Measurements from ENCODE around the gene MACROD2. TPM values are rescaled to one million over a fixed set of nuclear protein-coding genes. Genes with fewer than 3 reads are reported as not detected.

Gene MACROD2
- total RNA-seq, 2 donors from 2014 or later = 8.0 to 19.4 TPM

DNA sequence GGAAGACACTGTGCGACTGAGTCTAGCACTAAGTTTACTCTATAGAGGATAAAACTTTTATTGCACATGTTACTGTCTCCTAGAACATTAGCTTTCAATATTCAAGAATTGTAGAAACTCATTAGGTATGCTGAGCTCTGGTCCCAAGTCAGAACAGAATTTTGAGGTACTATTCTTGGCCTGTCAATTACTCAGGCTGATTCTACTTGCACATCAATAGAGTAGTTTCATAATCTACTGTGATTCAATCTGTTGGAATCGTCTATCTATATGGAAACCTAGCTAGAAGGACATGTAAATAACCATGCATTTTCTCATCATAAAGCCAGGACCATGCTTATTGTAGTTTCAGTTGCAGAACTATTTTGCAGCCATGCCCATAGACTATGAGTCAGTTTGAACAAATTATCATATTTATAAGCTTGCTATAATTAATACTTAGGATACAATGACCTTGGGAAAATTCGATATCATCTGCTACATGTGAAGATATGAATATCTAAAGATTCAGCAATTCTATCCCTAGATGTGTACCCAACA lies 300.5 kb downstream of the MACROD2 start:
- H3K4me1 ChIP-seq (replicated peaks) = no peaks in the 10 kb centered on the region
- H3K27ac ChIP-seq = no peak overlapping the region
- no peaks in the 10 kb centered on the region for H3K27me3 ChIP-seq (replicated peaks; ENCODE audit: insufficient read depth)
- WGBS = 59% methylated on average over 3 of the region's 3 CpGs
- H3K4me3 ChIP-seq = no peak overlapping the region
- intact Hi-C loops (cut with DNase I) = no loop called here
- TF ChIP-seq POLR2A (IDR thresholded peaks at IDR 0.05) (no peak), POLR2AphosphoS5 (IDR thresholded peaks at IDR 0.05) (no peak)
- TF ChIP-seq, protein P1, sequence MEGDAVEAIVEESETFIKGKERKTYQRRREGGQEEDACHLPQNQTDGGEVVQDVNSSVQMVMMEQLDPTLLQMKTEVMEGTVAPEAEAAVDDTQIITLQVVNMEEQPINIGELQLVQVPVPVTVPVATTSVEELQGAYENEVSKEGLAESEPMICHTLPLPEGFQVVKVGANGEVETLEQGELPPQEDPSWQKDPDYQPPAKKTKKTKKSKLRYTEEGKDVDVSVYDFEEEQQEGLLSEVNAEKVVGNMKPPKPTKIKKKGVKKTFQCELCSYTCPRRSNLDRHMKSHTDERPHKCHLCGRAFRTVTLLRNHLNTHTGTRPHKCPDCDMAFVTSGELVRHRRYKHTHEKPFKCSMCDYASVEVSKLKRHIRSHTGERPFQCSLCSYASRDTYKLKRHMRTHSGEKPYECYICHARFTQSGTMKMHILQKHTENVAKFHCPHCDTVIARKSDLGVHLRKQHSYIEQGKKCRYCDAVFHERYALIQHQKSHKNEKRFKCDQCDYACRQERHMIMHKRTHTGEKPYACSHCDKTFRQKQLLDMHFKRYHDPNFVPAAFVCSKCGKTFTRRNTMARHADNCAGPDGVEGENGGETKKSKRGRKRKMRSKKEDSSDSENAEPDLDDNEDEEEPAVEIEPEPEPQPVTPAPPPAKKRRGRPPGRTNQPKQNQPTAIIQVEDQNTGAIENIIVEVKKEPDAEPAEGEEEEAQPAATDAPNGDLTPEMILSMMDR (IDR thresholded peaks at IDR 0.05) = no peak
- no peak for DNase-seq (ENCODE audit: low spot score)
- no peaks in the 10 kb centered on the region for H3K9me3 ChIP-seq
- no peaks in the 10 kb centered on the region for H3K36me3 ChIP-seq

- intact Hi-C loops (cut with DNase I) = no loop called here
- TF ChIP-seq POLR2AphosphoS5 (IDR thresholded peaks at IDR 0.05) = no peak
- TF ChIP-seq POLR2A (IDR thresholded peaks at IDR 0.05) = no peak
- TF ChIP-seq, protein P1 (IDR thresholded peaks at IDR 0.05) = no peak
- WGBS = 89% methylated on average over 4 of the region's 4 CpGs
- Histone ChIP-seq H3K9me3 (no peaks in the 10 kb centered on the region), H3K36me3 (no peaks in the 10 kb centered on the region), H3K27me3 (replicated peaks; ENCODE audit: insufficient read depth) (no peaks in the 10 kb centered on the region), H3K27ac (no peak overlapping the region), H3K4me3 (no peak overlapping the region), H3K4me1 (replicated peaks) (no peaks in the 10 kb centered on the region)
- DNase-seq (ENCODE audit: low spot score) = no peak
These were observed 304.5 kb downstream of the MACROD2 start for GRCh38 chr20:14299831-14300230.

GRCh38 chr20:14303106-14303505 lies 307.8 kb downstream of the MACROD2 start:
- Histone ChIP-seq H3K4me1 (replicated peaks) (no peaks in the 10 kb centered on the region), H3K4me3 (no peak overlapping the region), H3K27ac (no peak overlapping the region), H3K27me3 (replicated peaks; ENCODE audit: insufficient read depth) (no peaks in the 10 kb centered on the region), H3K9me3 (no peaks in the 10 kb centered on the region), H3K36me3 (no peaks in the 10 kb centered on the region)
- intact Hi-C loops (cut with DNase I) = no loop called here
- DNase-seq (ENCODE audit: low spot score) = no peak
- TF ChIP-seq POLR2A (IDR thresholded peaks at IDR 0.05) (no peak), POLR2AphosphoS5 (IDR thresholded peaks at IDR 0.05) (no peak)
- TF ChIP-seq, protein P1 (IDR thresholded peaks at IDR 0.05) = no peak
- WGBS = 95% methylated on average over 6 of the region's 6 CpGs

DNA sequence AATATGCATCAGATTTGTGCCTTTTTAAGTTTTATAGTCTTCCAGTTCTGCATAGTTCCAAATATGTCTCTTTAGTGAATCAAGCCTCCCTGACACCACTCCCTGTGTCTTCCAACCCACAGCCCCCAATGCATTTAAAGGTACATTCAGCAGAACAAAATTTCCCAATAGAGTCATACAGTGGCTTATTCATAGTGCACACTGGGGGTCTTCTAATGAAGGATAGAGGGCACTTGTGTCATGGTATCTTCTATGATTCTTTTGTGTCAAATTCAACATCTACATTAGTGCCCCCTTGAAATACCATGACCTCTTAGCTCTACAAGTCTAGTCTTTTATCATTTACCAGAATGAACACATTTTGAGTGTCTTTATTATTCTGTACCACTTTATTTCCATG lies 308.3 kb downstream of the MACROD2 start:
- Histone ChIP-seq H3K27me3 (replicated peaks; ENCODE audit: insufficient read depth) (no peaks in the 10 kb centered on the region), H3K9me3 (no peaks in the 10 kb centered on the region), H3K4me1 (replicated peaks) (no peaks in the 10 kb centered on the region), H3K36me3 (no peaks in the 10 kb centered on the region), H3K4me3 (no peak overlapping the region), H3K27ac (no peak overlapping the region)
- DNase-seq (ENCODE audit: low spot score) = no peak
- TF ChIP-seq POLR2AphosphoS5 (IDR thresholded peaks at IDR 0.05) (no peak), POLR2A (IDR thresholded peaks at IDR 0.05) (no peak)
- TF ChIP-seq, protein P1 (IDR thresholded peaks at IDR 0.05) = no peak
- intact Hi-C loops (cut with DNase I) = no loop called here

DNA sequence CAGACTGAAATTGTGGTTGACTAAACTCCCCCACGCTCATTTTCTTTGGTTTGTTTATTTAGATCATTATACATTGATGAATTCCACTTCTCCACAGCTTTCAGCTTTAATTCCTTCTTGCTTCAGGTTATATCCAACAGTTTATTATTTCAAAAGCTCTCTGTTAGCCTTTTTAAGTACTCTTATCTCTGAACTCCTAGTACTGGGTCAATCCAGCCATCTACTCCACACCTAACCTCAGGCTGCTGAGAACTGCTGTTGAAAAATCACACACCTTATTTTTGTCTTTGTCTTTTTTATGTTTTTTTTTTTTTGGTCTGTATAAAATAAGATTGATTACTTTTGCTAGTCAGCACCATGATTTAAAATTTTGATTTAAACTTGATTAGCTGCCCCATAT lies 309.2 kb downstream of the MACROD2 start:
- H3K4me1 ChIP-seq (replicated peaks) = no peaks in the 10 kb centered on the region
- no peaks in the 10 kb centered on the region for H3K9me3 ChIP-seq
- H3K27me3 ChIP-seq (replicated peaks; ENCODE audit: insufficient read depth) = no peaks in the 10 kb centered on the region
- no peaks in the 10 kb centered on the region for H3K36me3 ChIP-seq
- intact Hi-C loops (cut with DNase I) = no loop called here
- WGBS = 95% methylated on average over 1 of the region's 1 CpG
- TF ChIP-seq POLR2A (IDR thresholded peaks at IDR 0.05) (no peak), POLR2AphosphoS5 (IDR thresholded peaks at IDR 0.05) (no peak)
- TF ChIP-seq, protein P1 (IDR thresholded peaks at IDR 0.05) = no peak
- no peak overlapping the region for H3K4me3 ChIP-seq
- no peak overlapping the region for H3K27ac ChIP-seq
- DNase-seq (ENCODE audit: low spot score) = no peak
